ENCODE data around the gene PTPRD.
A peak's percentile ranks its signal among the peaks of the same experiment; 100 is the strongest.

Gene PTPRD

DNA sequence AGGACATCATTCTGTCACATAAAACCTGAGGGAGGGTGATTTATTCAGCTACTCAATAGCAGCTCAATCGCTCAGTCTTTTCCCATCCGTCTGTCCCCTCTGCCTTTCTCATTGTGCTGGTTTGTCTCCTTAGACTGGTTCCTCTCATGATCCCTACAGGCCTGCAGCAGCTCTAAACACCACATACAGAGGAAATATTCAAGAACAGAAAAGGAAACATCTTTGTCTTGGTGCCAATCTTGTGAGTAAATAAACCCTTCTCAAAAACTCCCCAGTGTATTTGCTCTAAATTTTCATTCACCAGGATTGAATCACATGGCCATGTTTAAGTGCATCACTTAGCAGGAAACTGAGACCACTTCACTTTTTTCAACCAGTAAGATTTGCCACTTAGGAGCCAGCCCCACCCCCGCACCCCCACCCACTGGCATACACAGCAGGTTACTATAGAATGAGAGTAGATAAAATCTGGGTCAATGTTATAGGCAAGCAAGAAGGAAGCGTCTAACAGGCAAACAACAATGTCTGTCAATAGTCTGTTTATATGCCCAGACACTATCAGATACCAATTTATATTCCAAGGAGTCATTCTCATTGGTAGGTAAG, 1917.7 kb downstream of the PTPRD start:
- H3K4me3 ChIP-seq (ENCODE audit: low read length, poor library complexity, severe bottlenecking): peak overlapping the region; percentile 43
- H3K4me1 ChIP-seq (ENCODE audit: insufficient read depth, low read length, poor library complexity, severe bottlenecking): peaks cover 68% of the 10 kb centered on the region
- H3K4me2 ChIP-seq (ENCODE audit: low read depth, low read length, poor library complexity, severe bottlenecking): peak overlapping the region; percentile 69
- no peaks in the 10 kb centered on the region for H3K9me3 ChIP-seq (ENCODE audit: insufficient read depth, low read depth, low read length)
- peaks cover 78% of the 10 kb centered on the region for H3K79me2 ChIP-seq (ENCODE audit: insufficient read depth, low read length)
- H4K20me1 ChIP-seq (ENCODE audit: insufficient read depth, low read length, poor library complexity, severe bottlenecking): no peaks in the 10 kb centered on the region
- no peak overlapping the region for H2AFZ ChIP-seq (ENCODE audit: low read length)
- peaks cover 13% of the 10 kb centered on the region for H3F3A ChIP-seq (ENCODE audit: low read depth)
- no peaks in the 10 kb centered on the region for H3K36me3 ChIP-seq (ENCODE audit: insufficient read depth, low read length)
- no peaks in the 10 kb centered on the region for H3K27me3 ChIP-seq (ENCODE audit: insufficient read depth, low read length, poor library complexity, severe bottlenecking)
- peak overlapping the region; percentile 40 for H3K9ac ChIP-seq (ENCODE audit: low read depth, low read length, poor library complexity, severe bottlenecking)
- TF ChIP-seq, protein P1, sequence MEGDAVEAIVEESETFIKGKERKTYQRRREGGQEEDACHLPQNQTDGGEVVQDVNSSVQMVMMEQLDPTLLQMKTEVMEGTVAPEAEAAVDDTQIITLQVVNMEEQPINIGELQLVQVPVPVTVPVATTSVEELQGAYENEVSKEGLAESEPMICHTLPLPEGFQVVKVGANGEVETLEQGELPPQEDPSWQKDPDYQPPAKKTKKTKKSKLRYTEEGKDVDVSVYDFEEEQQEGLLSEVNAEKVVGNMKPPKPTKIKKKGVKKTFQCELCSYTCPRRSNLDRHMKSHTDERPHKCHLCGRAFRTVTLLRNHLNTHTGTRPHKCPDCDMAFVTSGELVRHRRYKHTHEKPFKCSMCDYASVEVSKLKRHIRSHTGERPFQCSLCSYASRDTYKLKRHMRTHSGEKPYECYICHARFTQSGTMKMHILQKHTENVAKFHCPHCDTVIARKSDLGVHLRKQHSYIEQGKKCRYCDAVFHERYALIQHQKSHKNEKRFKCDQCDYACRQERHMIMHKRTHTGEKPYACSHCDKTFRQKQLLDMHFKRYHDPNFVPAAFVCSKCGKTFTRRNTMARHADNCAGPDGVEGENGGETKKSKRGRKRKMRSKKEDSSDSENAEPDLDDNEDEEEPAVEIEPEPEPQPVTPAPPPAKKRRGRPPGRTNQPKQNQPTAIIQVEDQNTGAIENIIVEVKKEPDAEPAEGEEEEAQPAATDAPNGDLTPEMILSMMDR (conservative IDR thresholded peaks at IDR 0.05; ENCODE audit: low read length): no peak
- no peak for TF ChIP-seq EZH2phosphoT487 (IDR thresholded peaks at IDR 0.05; ENCODE audit: borderline replicate concordance)
- H3K9me2 ChIP-seq (replicated peaks; ENCODE audit: low read depth, low read length): no peaks in the 10 kb centered on the region

- Histone ChIP-seq H3F3A (ENCODE audit: low read depth) (peaks cover 7% of the 10 kb centered on the region), H3K9me2 (replicated peaks; ENCODE audit: low read depth, low read length) (no peaks in the 10 kb centered on the region), H3K4me2 (ENCODE audit: low read depth, low read length, poor library complexity, severe bottlenecking) (no peak overlapping the region), H3K9me3 (ENCODE audit: insufficient read depth, low read depth, low read length) (peaks cover 4% of the 10 kb centered on the region; the same call in 1 of the 2 replicates), H3K4me3 (ENCODE audit: low read length, poor library complexity, severe bottlenecking) (no peak overlapping the region), H3K4me1 (ENCODE audit: insufficient read depth, low read length, poor library complexity, severe bottlenecking) (peaks cover 52% of the 10 kb centered on the region), H3K36me3 (ENCODE audit: insufficient read depth, low read length) (peaks cover 14% of the 10 kb centered on the region; the same call in 1 of the 2 replicates), H3K9ac (ENCODE audit: low read depth, low read length, poor library complexity, severe bottlenecking) (no peak overlapping the region), H4K20me1 (ENCODE audit: insufficient read depth, low read length, poor library complexity, severe bottlenecking) (no peaks in the 10 kb centered on the region), H2AFZ (ENCODE audit: low read length) (no peak overlapping the region), H3K27me3 (ENCODE audit: insufficient read depth, low read length, poor library complexity, severe bottlenecking) (no peaks in the 10 kb centered on the region), H3K79me2 (ENCODE audit: insufficient read depth, low read length) (peaks cover 83% of the 10 kb centered on the region)
- TF ChIP-seq, protein P1 (conservative IDR thresholded peaks at IDR 0.05; ENCODE audit: low read length): no peak
- no peak for TF ChIP-seq EZH2phosphoT487 (IDR thresholded peaks at IDR 0.05; ENCODE audit: borderline replicate concordance)
Observed at GRCh38 chr9:8693464-8693863, 1919.3 kb downstream of the PTPRD start.

GRCh38 chr9:8686516-8686915, 1926.3 kb downstream of the PTPRD start:
- no peak overlapping the region for H3K4me2 ChIP-seq (ENCODE audit: low read depth, low read length, poor library complexity, severe bottlenecking)

More at GRCh38 chr9:8686516-8686915, 1926.3 kb downstream of the PTPRD start:
- H3K4me3 ChIP-seq (ENCODE audit: low read length, poor library complexity, severe bottlenecking): no peak overlapping the region
- H3K9ac ChIP-seq (ENCODE audit: low read depth, low read length, poor library complexity, severe bottlenecking): no peak overlapping the region
- H3K36me3 ChIP-seq (ENCODE audit: insufficient read depth, low read length): peaks cover 32% of the 10 kb centered on the region; the same call in 1 of the 2 replicates
- TF ChIP-seq EZH2phosphoT487 (IDR thresholded peaks at IDR 0.05; ENCODE audit: borderline replicate concordance): no peak
- TF ChIP-seq, protein P1 (conservative IDR thresholded peaks at IDR 0.05; ENCODE audit: low read length): no peak
- H3K27me3 ChIP-seq (ENCODE audit: insufficient read depth, low read length, poor library complexity, severe bottlenecking): no peaks in the 10 kb centered on the region
- H3K9me2 ChIP-seq (replicated peaks; ENCODE audit: low read depth, low read length): no peaks in the 10 kb centered on the region
- H3F3A ChIP-seq (ENCODE audit: low read depth): no peaks in the 10 kb centered on the region
- peaks cover 10% of the 10 kb centered on the region for H3K4me1 ChIP-seq (ENCODE audit: insufficient read depth, low read length, poor library complexity, severe bottlenecking)
- H3K79me2 ChIP-seq (ENCODE audit: insufficient read depth, low read length): peaks cover 93% of the 10 kb centered on the region
- peaks cover 11% of the 10 kb centered on the region for H4K20me1 ChIP-seq (ENCODE audit: insufficient read depth, low read length, poor library complexity, severe bottlenecking)
- peaks cover 4% of the 10 kb centered on the region; the same call in 1 of the 2 replicates for H3K9me3 ChIP-seq (ENCODE audit: insufficient read depth, low read depth, low read length)
- H2AFZ ChIP-seq (ENCODE audit: low read length): no peak overlapping the region

Measured in Loucy (cell line).